HG03066 (cell line): ENCODE results near the gene HES5.

Experiments used
- ATAC-seq: cut with Tn5 transposase; IDR thresholded peaks from one replicate; pipeline ENCODE4 v1.9.1; 2021; ENCODE audit warnings: low read depth; ENCODE audit not compliant: unreplicated experiment

HES5 gene

GRCh38 chr1:2486558-2486957 lies 43.5 kb downstream of the HES5 start:
- ATAC-seq, result no peak

DNA sequence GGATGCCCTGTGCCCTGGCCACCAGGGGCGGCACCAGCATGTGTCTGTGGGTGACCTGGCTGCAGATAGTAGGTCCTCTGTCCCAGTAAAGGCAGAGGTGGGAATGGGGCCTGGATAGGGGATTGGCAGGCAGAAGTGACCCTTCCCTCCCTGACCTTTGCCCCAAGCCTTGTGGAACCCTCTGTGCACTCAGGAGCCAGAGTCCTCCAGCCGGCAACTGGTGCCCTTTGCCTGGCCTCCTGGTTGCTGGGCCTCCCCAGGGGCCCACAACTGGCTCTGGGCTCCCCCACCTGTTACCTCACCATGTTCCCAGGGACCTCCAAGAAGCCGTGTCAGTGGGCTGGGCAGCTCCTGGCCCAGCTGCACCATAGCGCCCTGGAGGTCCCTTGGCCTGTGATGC lies 44.0 kb downstream of the HES5 start:
- no peak for ATAC-seq

DNA sequence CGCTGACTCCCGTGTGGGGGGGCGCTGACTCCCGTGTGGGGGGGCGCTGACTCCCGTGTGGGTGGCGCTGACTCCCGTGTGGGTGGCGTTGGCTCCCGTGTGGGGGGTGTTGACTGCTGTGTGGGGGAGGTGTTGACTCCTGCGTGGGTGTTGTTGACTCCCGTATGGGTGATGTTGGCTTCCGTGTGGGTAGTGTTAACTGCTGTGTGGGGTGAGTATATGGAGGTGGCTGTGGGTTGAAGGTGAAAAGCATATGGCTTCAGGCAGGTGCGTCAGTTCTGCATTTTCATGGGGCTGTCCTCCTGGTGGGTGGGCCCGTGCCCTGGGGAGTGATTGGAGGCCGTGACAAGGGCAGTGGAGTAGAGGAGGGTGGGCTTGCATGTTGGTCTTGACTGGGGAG lies 46.1 kb downstream of the HES5 start:
- no peak for ATAC-seq

- no peak for ATAC-seq
These were observed 47.0 kb downstream of the HES5 start for GRCh38 chr1:2483026-2483425.

DNA sequence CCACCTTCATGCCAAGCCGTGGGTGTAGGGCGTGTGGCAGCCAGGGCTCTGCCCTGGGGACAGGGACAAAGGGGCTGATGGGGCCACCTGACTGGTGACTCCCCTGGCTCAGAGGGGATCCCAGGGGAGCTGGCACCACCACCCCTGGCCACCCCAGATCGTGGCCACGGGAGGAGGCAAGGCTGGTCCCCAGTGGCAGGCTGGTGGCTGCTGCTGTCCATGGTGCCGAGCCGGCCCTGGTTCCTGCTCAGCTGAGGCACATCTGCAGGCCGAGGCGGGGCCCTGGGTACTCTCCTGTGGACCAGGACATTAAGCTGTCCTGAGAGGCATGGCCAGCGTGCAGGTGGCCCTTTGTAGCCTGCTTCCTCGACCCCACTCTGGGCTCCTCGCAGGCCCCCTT lies 47.5 kb downstream of the HES5 start:
- no peak for ATAC-seq

DNA sequence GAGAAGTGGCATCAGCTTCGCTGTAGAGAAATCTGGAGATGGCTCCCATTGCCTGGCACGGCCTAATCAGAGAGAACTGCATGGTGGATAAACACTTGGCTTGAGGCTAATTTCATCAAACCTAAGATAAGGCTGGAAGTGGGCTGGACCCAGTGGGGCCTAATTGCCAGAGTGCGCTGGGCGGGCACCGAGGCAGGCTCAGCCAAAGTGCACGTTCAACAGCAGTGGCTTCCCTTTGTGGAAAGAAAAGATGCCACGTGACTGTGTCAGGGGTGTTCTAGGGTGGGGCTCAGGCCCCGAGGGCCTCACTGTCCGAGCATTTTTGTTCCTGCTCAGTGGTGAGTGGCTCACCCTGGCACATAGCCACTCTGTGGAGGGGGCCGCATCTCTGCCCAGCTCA lies 48.2 kb downstream of the HES5 start:
- ATAC-seq, result no peak

GRCh38 chr1:2480986-2481364 lies 49.1 kb downstream of the HES5 start:
- ATAC-seq, result no peak

DNA sequence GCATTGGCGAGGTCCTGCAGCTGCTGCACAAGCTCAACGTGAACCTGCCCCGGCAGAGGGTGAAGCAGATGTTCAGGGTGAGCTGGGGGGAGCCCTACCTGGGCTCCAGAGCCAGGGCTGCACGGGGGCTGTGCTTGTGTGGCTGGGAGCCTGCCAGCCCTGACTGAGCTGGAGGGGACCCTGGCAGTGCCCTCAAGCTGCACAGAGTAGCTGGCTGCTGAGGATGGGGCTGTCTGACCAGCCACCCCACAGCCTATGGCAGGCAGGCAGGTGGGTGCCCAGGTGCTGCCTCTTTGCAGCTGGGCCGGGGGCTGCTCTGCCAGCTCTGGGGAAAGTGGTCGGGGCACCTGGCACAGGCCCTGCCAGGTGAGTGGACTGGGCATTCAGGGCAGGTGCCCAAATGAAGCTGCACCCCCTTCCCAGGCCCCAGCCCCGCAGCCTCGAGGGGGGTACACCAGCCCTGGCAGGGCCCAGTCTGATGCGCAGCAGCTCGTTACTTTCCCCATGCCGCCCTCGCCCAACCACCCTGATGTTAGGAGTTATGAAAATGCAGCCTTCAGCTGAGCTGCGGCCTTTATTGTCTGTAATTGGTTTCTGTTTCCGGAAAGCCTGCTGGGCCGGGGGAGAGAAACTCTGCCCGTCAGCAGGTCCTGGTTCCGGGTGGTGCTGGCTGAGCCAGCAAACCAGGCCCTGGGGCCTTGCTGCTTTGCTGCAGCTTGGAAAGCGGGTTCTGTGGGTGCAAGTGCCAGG lies 49.7 kb downstream of the HES5 start:
- ATAC-seq, result no peak

DNA sequence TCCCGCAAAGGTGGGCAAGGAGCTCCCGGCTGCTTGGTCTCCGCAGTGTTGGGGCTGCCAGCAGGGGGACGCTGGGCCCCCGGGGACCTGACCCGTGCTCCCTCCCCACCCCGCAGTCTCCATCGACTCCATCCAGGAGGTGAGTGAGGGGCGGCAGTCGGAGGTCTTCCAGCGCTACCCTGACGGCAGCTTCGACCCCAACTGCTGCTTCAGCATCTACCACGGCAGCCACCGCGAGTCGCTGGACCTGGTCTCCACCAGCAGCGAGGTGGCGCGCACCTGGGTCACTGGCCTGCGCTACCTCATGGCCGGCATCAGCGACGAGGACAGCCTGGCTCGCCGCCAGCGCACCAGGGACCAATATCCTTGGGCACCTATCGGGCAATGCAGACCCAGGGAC lies 50.4 kb downstream of the HES5 start:
- no peak for ATAC-seq

GRCh38 chr1:2479186-2479585 lies 50.9 kb downstream of the HES5 start:
- no peak for ATAC-seq
